Measurements from ENCODE around the gene IFNA5. TPM values are rescaled to one million over a fixed set of nuclear protein-coding genes. Genes with fewer than 3 reads are reported as not detected.

IFNA5 gene
- total and polyA plus RNA-seq, 2 of the 8 experiments (the other 6 are each of a cell fraction or from before 2014, with no cell fraction given), result not detected

GRCh38 chr9:21317956-21318923 lies 13.1 kb upstream of the IFNA5 start (continued):
- no peak for TF ChIP-seq CBX8 (IDR thresholded peaks at IDR 0.05; ENCODE audit: borderline replicate concordance, low read depth, low read length)
- TF ChIP-seq JUND (IDR thresholded peaks at IDR 0.05; ENCODE audit: low read length), result no peak
- no peak for TF ChIP-seq BCL11A (IDR thresholded peaks at IDR 0.05; ENCODE audit: low read depth in 2 of 2, low read length in 2 of 2)
- no peak for TF ChIP-seq KDM4A (IDR thresholded peaks at IDR 0.05; ENCODE audit: low read depth, low read length, severe bottlenecking)
- TF ChIP-seq NANOG (IDR thresholded peaks at IDR 0.05; ENCODE audit: insufficient read depth, low read depth, low read length, poor library complexity, severe bottlenecking), result no peak
- no peak for TF ChIP-seq EZH2 (IDR thresholded peaks at IDR 0.05; ENCODE audit: low read depth, low read length, severe bottlenecking)
- no peak for TF ChIP-seq TEAD4 (IDR thresholded peaks at IDR 0.05; ENCODE audit: low read depth, low read length)
- no peak for TF ChIP-seq BACH1 (IDR thresholded peaks at IDR 0.05; ENCODE audit: low read length)
